Hepatocyte (in vitro differentiated cells): Measurements from ENCODE around the gene CMC2. TPM values are rescaled to one million over a fixed set of nuclear protein-coding genes. Genes with fewer than 3 reads are reported as not detected.

Experiments
- DNase-seq: peaks from one replicate; pipeline ENCODE4 v3.0.0-alpha.2; 2016; ENCODE audit warnings: low spot score
- H2AFZ ChIP-seq: fragments of 200-600 bp; sonication (generic); 2 replicates; pipeline ENCODE4 v1.6.0; 2016; ENCODE audit warnings: antibody characterized with exemption, mild to moderate bottlenecking
- H3K27ac ChIP-seq: fragments of 200-600 bp; sonication (generic); 2 replicates; pipeline ENCODE4 v1.5.1; 2016; ENCODE audit warnings: mild to moderate bottlenecking
- H3K27me3 ChIP-seq: fragments of 200-600 bp; sonication (generic); 2 replicates; pipeline ENCODE4 v1.6.1; 2016
- H3K36me3 ChIP-seq: fragments of 200-600 bp; sonication (generic); replicated peaks from 2 replicates; pipeline ENCODE4 v1.5.1; 2016; ENCODE audit warnings: low read depth; ENCODE audit not compliant: insufficient read depth
- H3K4me1 ChIP-seq: fragments of 200-600 bp; sonication (generic); 2 replicates; pipeline ENCODE4 v1.5.1; 2016; ENCODE audit warnings: mild to moderate bottlenecking, moderate library complexity; ENCODE audit not compliant: insufficient read depth
- H3K4me2 ChIP-seq: fragments of 200-600 bp; sonication (generic); 2 replicates; pipeline ENCODE4 v1.6.0; 2016
- H3K4me3 ChIP-seq: fragments of 200-600 bp; sonication (generic); 2 replicates; pipeline ENCODE4 v1.5.1; 2016; ENCODE audit warnings: mild to moderate bottlenecking
- H3K79me2 ChIP-seq: fragments of 200-600 bp; sonication (generic); 2 replicates; pipeline ENCODE4 v1.6.0; 2017; ENCODE audit warnings: mild to moderate bottlenecking
- H3K9me2 ChIP-seq: fragments of 200-600 bp; sonication (generic); replicated peaks from 2 replicates; pipeline ENCODE4 v1.6.0; 2017; ENCODE audit warnings: mild to moderate bottlenecking; ENCODE audit not compliant: insufficient read depth
- H3K9me3 ChIP-seq: fragments of 200-600 bp; sonication (generic); 2 replicates; pipeline ENCODE4 v1.5.1; 2016; ENCODE audit warnings: low read depth, mild to moderate bottlenecking
- H4K20me1 ChIP-seq: fragments of 200-600 bp; sonication (generic); 2 replicates; pipeline ENCODE4 v1.6.0; 2016; ENCODE audit warnings: mild to moderate bottlenecking; ENCODE audit not compliant: insufficient read depth, poor library complexity, severe bottlenecking
- EZH2 ChIP-seq: fragments of 200-600 bp; sonication (generic); IDR thresholded peaks from 2 replicates; pipeline ENCODE4 v1.6.1; 2016; ENCODE audit warnings: antibody characterized with exemption, mild to moderate bottlenecking, borderline replicate concordance
- EZH2phosphoT487 ChIP-seq: fragments of 200-600 bp; sonication (generic); IDR thresholded peaks from one replicate; pipeline ENCODE4 v1.6.1; 2018; ENCODE audit warnings: antibody characterized with exemption, mild to moderate bottlenecking, low read depth, moderate library complexity; ENCODE audit not compliant: unreplicated experiment, severe bottlenecking
- WGBS: methylation state at CpG from one replicate; pipeline ENCODE4 v1.1.6; 2016; ENCODE audit warnings: low lambda C conversion rate; ENCODE audit errors: missing lambda C conversion rate; 5-methylcytosine and 5-hydroxymethylcytosine counted together
- polyA plus RNA-seq: library from polyadenylated mRNA; unstranded; fragments of >200 nt; fragmentation: Nextera tagmentation; extraction: Ambion mirVana; gene quantifications from 2 replicates; pipeline ENCODE4 v1.2.1, GENCODE V29; 2016
- total RNA-seq: library from RNA; depleted of rRNA; stranded (reverse); fragments of >200 nt; gene quantifications from 2 replicates; pipeline ENCODE4 v1.2.3, GENCODE V29; 2014

The CMC2 gene
- total and polyA plus RNA-seq, 2 experiments from 2014 or later: 47.4 to 133 TPM

GRCh38 chr16:80923356-80923755 is 83.3 kb downstream of the CMC2 start:
- no peak overlapping the region for H3K4me3 ChIP-seq
- no peak overlapping the region for H2AFZ ChIP-seq
- H3K4me1 ChIP-seq: no peaks in the 10 kb centered on the region
- H3K36me3 ChIP-seq: no peaks in the 10 kb centered on the region
- no peaks in the 10 kb centered on the region for H3K79me2 ChIP-seq
- H4K20me1 ChIP-seq: no peaks in the 10 kb centered on the region
- H3K9me3 ChIP-seq: no peaks in the 10 kb centered on the region
- H3K4me2 ChIP-seq: no peak overlapping the region
- TF ChIP-seq EZH2phosphoT487 (no peak), EZH2 (no peak)
- WGBS: 96% methylated on average over 4 of the region's 4 CpGs
- no peaks in the 10 kb centered on the region for H3K27me3 ChIP-seq
- no peaks in the 10 kb centered on the region for H3K9me2 ChIP-seq
- H3K27ac ChIP-seq: no peak overlapping the region
- DNase-seq: no peak

Other genes starting within 250 kb of the CMC2 start
- 11.6 and 12.2 TPM in 2 replicates for gene CDYL2, start 202.3 kb downstream of the CMC2 start, total RNA-seq
- 7.4 and 9.2 TPM in 2 replicates for gene CDYL2, start 202.3 kb downstream of the CMC2 start, polyA plus RNA-seq
- 13.6 and 14.2 TPM in 2 replicates for gene CENPN, start 329 bp upstream of the CMC2 start, total RNA-seq
- gene CENPN, start 329 bp upstream of the CMC2 start, polyA plus RNA-seq: 16.4 and 16.8 TPM in 2 replicates
- 50.8 and 58.4 TPM in 2 replicates for gene ATMIN, start 29.0 kb upstream of the CMC2 start, total RNA-seq
- gene ATMIN, start 29.0 kb upstream of the CMC2 start, polyA plus RNA-seq: 30.7 and 35.6 TPM in 2 replicates
- gene C16orf46, start 70.4 kb upstream of the CMC2 start, total RNA-seq: 1.0 and 2.5 TPM in 2 replicates
- gene C16orf46, start 70.4 kb upstream of the CMC2 start, polyA plus RNA-seq: 0.62 and 1.9 TPM in 2 replicates
- gene GCSH, start 89.5 kb upstream of the CMC2 start, total RNA-seq: 44.3 and 53.6 TPM in 2 replicates
- gene GCSH, start 89.5 kb upstream of the CMC2 start, polyA plus RNA-seq: 71.7 and 83.1 TPM in 2 replicates
- gene BCO1, start 231.8 kb upstream of the CMC2 start, total RNA-seq: 2.0 and 2.4 TPM in 2 replicates
- gene BCO1, start 231.8 kb upstream of the CMC2 start, polyA plus RNA-seq: 1.4 and 1.6 TPM in 2 replicates